ENCODE data around the gene INHBA.

Gene INHBA

DNA sequence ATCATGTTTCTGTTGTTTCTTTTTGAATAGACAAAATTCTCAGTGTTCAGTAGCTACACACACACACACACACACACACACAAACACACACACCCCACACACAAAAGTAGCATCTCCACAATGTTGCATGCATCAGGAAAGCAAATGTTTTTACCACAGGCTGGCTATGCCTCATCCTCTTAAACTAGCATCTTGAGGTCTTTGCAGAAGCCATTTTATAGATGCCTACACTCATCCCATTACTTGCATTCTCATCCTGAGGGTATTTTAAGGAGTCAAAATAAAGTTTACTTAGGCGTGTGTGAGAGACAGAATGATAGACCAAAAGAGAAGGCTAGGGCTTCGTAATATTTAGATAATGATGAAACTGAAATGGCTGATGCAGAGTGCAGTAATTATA is 7.9 kb upstream of the INHBA start:
- no peak for DNase-seq

DNA sequence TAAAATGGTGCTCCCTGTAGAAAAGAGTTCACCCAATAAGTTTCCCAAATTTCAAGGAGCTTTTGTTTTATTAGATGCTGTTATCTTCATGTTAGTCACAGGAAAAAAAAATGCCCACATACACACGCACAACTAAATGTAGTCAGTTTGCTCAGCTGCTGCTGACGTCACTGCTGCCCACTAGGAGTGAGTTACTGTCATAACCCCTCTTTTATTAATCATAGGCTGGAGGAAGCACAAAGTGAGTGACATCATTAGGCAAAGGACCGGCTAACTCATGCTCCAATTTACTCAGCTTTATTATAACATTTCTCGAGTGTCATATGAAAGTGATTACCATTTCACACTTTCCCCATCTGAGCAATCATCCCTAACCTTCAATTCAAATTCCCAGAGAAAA is 6.7 kb upstream of the INHBA start:
- DNase-seq, result peak; percentile 94 to 99 (median 96)

DNA sequence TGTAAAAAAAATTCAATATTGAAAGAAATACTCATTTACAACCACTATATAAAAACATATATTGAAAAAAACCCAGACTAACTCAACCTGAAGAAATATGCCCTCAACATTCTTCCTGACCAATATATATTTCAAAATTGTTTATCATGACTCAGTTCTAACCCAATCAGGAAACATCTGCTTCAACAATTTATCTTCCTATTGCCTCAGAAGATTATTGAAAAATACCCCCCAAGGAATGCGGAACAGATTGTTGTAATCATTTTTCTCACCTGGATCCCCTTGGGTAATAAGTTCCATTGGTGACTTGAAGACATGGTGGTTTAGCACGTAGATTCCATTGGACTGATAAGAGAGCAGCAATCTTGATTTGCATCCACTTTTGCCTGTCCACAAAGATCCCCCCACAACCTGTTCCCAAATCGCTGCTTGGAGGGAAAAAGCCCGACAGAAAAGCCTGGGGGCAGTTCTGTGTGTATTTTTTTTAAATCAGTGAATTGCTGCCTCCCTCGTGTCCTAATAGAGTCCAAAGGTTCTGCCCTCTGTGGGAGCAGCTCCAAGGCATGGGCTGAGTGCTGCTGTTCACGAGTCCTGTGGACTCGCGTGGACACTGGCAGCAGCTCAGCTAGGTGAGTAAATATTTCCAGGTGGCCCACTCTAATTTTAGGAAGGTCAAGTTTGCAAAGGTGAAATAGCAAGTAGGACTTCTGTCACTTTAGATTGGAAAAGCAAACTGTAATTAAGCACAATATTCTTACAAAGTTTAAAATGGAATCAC is 5.9 kb upstream of the INHBA start:
- peak in 2 of 3 donors; percentile 40 to 47 for DNase-seq

DNA sequence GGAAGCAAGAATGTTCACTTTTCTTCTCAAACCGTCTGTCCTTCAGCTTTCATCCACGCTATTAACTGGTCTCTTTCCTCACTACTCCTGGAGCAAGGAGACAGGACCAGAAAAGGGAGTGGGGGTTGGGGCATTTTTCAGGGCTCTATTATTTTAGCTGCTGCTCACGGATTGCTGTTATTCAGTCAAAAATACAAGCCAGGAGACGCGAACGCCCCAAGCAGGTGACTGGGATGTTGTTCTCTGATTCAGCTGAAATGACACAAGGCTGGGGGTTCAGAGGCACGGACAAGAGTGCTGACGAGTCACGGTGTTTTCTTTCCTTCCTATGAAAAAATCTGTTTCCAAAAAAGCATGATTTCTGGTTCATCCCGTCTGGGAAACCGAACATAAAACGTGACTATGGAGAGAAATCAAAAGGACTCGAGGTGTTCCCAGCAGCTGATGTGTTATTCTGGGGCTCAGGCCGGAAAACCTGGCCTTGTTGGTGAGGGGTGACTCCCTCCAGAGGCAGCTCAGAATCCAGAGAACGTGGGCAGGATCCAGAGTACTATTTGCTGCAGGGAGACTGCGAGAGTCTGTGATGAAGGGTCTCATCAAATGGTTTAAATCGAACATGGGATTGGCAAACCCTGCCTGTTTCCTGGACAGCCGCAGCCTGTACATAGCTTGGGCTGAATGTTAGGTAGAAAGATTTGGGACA is 3.5 kb upstream of the INHBA start:
- DNase-seq, result no peak

DNA sequence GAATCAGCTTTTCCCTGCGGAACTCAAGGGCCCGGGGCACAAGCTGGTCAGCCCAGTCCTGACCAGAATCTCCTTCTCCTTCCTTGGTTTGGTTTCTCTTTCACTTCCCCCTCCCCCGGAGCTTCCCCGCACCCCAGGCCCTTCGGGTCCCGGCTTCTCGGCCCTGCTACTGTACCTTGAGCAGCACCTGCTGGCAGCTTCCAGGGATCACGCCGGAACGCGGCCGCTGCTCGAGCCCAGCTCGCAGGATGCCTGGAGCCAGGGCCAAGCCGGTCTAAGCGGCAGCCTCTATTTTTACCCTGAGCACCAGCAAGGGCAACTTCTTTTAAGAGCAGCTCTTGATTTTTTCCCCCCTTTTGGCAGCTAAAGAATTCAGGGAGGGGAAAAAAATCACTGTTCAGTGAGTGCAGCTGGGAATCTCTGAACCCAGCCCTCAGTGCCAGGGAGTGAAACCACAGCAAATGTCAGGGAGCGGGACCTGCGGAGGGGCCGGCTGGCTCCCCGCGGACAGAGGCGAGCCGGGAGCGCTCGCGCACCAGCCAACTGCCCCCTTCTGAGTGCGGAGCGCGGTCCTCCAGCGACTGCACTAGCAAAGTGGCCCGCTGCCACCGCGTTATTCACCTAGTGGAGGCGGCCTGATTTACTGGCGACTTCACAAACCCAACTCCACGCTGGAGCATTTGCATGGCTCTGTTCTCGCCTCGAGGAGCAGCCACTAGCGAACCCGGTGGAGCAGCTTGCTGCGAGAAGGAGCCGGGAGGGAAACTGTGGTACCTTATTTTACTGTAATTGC is 2.4 kb upstream of the INHBA start:
- DNase-seq, result peak; percentile 90 to 94 (median 92)

DNA sequence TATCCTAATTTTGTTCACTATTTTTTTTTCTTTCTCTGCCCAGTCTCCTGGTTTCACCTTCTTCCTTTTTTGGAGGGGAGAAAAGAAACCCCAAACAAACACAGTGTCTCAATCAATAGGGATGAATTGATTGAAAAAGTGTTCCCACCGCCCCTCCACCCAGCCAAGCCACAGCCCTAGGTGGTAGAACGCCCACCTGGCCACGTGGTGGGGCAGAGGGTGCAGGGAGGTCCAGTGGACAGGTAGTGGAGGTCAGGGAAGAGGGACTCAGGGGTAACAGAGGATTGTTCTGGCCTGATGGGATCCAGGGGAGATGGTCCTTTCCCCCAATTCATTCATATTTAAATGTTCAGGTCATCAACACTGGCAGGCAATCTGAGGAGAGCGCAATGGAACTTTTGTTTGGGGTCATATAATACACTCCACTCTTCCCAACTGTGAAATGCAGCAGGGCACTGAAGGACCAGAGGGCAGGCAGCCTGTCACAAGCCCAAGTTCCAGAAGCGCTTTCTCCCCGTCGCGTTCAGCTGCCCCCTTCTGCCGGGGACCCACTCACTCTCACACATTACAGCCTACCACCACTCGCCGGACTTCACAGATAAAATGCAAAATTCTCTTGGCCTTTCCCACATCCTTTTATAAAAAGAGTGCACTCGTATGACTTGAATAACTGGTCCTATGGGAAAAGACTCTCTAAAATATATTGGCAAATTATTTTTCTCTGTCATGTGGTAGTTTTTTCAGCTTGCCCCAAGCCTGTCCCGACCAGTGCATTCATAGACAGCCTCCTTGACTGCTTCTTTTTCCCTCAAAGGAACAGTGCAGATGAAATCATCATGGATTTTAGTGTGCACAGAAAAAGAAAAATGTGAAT is 1.6 kb downstream of the INHBA start:
- no peak for DNase-seq

DNA sequence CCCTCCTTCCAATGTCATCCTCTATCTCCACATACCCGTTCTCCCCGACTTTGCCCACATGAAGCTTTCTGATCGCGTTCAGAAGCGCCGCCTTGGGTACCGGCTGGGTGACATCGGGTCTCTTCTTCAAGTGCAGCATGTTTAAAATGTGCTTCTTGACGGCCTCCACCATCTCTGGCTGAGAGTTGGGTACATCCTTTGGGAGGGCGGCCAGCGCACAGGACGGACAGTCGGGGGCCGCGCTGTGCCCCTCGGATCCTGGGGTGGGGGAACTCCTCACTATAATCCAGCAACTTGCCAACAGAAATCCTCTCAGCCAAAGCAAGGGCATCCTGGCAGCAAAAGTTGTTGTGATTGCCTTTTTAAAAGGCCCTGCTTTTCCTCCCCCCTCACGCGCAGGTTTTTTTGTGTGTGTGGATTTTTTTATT is 2.8 kb downstream of the INHBA start:
- DNase-seq, result no peak

DNA sequence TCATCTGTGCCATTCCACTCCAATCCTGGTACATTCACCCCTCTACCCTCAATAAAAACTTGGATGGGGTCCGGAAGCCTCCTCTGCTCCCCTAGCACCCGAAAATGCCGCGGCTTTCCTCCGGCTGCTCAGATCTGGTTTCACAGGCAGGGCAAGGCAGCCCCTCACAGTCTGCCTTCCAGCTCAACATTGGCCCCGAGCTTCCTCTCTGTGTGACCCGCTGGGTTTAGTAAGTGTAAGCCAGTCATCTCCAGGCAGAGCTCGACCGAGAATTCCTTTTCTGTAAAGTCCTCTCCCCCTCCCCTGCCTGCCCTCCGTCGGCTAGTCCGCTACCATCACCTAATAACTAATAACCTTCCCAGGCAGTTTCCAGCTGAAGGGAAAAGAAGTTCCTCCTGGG is 3.4 kb downstream of the INHBA start:
- peak; percentile 40 to 44 (median 43) for DNase-seq

DNA sequence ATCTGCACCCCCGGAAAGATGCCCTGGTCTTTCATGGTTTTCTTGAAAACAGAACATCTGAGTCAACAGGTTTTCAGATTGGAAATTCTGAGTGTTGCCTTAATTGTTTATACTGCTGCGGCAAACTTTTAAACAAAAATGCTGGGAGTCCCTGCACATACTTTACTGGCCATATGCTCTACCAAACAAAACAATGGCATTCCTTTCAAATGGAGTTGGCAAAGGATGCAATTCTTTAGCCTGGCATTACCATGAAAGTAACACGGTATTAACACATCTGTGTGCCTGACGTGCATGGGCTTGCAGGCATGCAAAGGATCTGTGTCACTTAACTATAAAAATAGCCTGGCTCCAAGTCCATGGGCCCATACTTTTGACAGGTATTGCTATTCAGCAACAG is 4.2 kb downstream of the INHBA start:
- no peak for DNase-seq

DNA sequence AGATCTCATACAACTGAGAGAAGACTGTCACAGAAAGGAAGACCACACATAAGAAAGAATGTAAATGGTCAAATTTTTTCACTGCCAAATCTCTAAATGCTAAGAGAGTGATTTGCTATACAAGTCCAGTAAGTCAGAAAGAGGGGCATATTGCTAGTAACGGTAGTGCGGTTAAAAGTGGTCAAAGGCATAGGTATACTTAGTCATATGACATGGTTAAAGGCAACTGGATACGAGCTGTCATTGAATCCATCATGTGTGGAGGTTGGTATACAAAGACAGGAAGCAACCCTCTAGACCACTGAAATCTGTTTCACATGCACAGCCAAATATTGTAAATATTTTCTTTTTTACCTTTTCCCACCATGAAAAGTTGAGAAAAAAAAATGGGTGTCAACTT is 4.8 kb downstream of the INHBA start:
- no peak for DNase-seq

DNA sequence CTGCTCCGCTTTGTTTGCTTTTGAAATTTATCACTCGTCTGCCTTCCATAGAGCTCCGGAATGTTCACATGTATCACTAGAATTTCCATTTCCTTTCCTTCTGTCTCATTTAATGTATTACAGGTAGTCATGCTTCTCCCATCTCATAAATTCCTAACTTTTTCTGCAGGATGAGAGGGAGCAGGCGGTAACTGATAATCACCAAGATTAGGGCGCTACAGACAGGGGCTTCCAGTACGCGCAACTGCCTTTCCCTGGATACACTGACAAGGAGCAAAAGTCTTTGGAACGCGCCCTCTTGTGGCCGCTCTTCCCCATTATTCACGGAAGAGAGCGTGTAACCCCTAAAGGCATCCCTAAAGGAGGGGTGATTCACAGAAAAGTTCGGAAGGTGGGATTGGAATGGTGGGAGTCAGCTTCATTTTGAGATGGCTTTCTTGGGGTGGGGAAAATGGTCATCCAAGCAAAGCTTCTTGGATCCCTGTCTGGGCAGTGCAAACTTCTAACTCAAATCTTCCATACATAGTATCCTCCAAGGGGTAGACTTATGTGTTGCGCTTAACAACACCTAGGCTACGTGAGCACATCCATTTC is 6.5 kb downstream of the INHBA start:
- peak; percentile 76 to 86 (median 82) for DNase-seq

DNA sequence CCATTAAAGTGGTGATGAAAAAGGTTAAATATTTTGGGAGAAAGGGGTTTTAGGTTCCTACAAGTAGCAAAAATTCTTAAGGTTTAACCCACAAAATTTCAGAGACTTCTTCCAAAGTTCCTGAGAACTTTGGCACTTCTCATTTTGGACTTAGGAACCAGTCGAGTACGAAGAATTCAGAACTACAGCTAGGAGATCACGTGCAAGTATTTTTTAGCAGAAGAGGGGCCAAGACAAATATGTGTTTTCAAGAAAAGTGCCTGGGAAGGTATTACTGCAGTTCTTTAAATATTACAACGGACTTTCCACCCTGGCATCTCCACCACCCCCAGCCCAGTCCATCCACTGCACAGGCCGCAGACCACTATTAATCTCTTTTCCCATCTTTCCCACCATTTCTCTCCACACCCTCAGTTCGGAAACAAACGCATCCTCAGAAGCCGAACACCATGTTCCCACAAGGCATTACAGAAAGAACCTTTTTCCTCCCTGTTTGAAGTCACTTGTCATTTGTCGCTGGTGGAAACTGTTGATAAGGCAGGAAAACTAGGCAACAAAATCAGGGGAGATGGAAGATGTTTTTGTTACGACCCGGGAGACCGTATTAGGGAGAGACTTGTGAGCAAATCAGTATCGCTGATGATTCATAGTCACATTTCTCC is 7.1 kb downstream of the INHBA start:
- DNase-seq, result no peak

DNA sequence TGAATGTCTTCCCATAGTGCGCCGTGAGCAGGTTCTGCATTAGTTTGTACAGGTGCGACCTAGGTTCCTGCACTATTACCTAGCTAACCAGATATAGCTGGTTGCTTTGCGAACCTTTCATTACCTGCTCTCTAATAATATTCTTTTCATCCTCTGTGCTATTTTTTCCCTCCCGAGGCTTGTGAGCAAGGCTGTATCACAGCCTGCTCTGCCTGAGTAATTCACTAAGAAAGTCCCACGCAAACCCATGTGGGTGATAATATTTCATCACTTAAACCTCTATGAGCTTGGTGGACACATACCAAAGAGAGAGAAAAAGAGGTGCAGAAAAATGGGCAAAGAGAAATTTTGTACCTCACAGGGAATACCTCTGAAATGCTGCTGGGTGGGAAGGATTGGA is 8.4 kb downstream of the INHBA start:
- DNase-seq, result peak; percentile 34 to 45 (median 36)

DNA sequence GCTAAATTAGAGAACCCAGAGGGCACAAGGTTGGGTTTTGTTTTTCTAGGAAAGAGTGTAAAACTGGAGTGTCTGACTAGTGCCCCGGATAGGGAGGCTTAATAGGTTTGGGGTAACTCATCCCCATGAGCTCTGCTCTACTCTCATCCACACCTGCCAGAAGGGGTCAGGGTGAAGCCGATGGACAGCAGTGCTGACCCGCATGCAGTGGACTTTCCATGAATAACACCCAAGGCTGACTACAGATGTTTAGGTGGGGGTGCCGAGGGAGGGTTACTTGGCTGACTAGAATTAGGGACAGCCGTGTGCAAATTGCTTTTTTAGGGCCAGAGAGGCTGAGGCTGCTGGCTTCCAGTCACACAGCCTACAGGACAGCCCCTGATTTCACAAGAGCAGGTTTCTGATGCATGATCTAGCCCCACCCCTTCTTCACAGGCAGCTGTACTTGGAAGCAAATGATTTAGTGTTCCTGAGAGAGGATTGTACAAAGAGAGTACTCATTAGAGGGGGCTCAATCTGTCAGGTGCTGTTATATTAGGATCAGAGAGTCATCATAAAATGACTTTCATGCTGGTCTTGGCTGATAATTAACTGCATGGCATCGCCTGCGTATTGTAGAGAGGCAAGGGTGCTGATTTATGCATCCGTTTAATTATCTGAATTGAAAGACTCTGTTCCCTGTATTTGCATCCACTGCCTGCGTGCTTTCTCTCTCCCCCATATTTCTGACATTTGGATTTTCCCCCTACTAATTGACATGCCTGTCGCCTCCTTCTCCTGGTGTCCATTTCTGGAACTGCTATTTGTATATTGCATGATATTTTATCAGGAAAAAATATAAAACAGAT is 9.5 kb downstream of the INHBA start:
- DNase-seq, result peak; percentile 63 to 65 (median 64)

DNA sequence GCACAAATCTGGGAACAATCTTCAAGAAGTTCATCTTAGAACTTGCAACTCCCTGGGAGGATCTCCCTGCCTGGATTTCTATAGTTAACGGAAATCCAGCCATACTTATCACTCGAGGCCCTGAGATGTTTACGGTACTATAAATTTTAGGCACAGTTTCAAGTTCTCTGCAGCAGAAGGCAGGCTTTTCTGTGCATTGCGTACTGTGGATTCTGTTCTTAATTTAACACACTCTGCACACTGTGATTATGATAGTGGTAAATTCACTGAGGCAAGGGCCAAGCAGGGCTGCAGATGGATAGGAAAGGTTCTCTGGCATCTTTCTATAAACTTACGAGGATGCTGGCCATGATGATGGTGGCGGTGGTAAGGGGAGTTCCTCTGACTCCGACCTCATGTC is 10.6 kb downstream of the INHBA start:
- DNase-seq, result no peak

DNA sequence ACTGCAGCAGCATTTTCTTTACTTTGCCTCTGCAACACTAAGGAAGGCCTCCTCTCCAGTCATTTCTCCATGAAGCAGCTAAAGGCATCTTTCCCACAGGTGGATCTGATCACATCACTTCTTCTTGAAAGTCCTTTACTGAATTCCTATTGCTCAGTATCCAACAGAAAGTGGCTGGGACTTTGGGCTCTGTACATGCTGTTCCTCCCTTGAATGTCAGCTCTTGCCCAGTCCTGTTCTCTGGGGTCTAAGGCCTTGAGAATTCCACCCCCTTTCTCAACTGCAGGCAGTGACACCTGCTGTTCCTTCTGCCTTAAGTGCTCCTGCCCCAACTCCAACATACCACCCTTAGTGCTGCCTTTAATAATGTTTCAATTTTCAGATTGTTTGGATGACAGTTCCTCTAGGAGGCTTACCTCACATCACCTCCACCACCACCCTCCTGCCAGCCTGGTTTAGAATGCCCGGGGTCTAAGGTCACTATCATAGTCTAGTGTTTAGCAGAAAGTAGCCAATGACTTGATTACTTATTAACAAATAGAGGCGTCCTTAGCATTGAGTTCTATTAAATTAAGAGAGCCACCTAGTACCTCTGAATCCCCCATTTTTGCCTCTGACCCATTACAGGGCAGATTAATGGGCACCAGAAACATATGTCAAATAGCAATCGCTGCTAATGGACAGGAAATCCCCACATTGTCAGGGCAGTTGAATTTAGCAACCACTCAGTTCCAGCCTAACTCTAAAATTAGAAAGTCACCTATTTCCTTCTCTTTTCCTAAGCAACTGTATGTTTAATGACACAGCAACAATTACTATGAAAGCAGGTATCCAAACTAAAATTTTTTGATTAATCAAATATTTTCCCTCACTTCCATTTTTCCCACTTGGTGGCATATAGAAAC is 11.4 kb downstream of the INHBA start:
- DNase-seq, result peak in 1 of 3 donors; percentile 24

DNA sequence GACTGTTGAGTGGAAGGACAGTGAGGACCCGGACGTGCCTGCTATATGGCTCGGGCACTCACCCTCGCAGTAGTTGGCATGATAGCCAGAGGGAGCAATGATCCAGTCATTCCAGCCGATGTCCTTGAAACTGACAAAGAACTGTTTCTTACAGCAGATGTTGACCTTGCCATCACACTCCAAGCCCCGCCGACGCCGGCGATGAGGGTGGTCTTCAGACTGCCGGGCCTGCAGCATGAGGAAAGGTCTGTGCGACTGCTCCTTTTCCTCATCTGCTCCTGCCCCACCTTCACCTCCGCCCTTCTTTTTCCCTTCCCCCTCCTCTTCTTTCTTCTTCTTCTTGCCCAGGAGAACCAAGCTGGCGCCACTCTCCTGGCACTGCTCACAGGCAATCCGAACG is 13.1 kb downstream of the INHBA start:
- no peak for DNase-seq

DNA sequence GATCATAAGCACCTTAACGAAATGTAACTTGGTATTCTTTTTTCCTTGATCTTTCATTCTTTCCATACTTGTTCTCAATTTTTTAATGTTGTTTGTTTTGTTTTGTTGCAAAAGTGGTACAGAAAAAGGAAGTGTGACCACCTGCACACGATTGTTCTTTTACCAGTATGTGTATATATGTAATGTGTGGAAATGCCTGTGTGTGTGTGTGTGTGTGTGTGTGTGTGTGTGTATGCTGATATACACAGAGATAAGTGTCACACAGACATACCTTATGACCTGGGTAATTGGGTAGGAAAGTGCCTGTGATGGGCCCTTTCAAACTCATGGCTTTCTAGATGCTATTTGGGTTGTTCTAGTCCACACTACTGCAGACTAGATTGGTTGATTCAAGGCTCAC is 14.0 kb downstream of the INHBA start:
- no peak for DNase-seq

DNA sequence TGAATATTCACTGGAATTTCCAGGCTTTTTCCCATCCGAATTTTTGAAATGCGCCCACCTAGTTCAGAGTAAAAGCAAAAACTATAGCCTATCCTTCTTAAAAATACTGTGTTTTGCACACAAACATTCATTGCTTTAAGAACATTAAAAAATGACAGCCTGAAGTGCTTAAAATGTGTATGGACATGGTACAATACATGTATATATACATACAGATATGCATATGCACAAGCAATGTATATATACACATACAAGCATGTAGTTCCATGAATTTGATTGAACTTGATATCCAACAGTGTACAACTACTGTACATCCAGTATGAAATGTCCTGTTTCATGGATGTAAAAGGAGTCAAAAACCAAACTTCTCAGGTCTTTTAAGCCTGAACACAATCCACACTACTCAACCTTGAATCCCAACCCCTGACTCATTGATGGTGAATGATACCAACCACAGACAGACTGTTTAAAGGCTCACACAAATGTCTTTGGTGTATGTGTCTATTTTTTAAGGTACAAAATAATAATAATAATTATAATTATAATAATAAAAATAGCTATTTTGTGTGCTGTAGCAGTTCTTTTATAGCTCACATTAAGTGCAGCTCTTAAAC is 14.8 kb downstream of the INHBA start:
- DNase-seq, result no peak

Measured in suppressor macrophage treated with lipopolysaccharide for 1 hour (primary cell).